GM19035 (cell line): ENCODE data around the gene RAPGEF1.
A peak's percentile ranks its signal among the peaks of the same experiment; 100 is the strongest.
"Not testable (repeated sequence)": the region's sequence is repeated elsewhere in the genome, so short reads cannot be mapped to it uniquely, and the experiment has no call there.

Source experiments
- ATAC-seq: cut with Tn5 transposase; IDR thresholded peaks from one replicate; pipeline ENCODE4 v1.9.1; 2021; ENCODE audit not compliant: unreplicated experiment

Gene RAPGEF1

DNA sequence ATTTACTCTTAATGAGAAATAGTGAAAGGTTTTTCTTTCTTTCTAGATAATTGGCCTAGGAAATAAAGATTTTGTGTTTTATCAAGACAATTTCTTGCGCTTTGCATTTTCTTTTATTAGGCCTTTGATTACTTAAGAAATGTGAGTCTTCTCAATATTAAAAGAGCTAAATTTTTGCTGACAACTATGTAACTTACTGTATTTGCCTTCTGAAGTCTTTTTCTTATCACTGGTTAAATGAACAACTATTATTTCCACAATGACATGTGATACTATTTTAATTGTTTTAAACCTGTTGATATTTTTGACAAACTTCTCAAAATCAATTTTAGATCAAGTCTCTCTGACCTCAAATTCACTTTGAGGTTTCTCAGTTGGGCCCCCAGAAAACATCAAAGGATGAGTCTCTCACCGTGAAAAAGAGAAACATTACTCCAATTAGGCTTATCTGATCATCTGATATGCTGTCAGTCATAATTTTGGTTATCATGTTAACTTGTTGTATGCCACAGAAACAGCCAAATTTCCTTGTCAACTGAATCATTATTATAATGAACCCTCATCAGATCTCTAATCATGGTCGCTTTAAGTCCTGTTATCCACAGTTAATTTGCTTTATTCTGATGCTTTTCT lies 48.8 kb downstream of the RAPGEF1 start:
- ATAC-seq: no peak

DNA sequence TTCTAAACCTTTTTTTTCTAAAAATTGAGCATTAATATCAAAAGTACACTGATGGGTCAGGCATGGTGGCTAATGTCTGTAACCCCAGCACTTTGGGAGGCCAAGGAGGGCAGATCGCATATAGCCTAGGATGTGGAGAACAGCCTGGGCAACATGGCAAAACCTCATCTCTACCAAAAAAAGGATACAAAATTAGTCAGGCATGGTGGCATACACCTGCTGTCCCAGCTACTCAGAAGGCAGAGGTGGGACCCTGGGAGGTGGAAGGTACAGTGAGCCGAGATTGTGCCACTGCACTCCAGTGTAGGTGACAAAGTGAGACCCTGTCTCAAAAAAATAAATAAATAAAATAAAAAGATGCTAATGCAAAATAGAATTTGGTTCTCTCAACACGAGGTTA lies 49.4 kb downstream of the RAPGEF1 start:
- ATAC-seq: no peak

DNA sequence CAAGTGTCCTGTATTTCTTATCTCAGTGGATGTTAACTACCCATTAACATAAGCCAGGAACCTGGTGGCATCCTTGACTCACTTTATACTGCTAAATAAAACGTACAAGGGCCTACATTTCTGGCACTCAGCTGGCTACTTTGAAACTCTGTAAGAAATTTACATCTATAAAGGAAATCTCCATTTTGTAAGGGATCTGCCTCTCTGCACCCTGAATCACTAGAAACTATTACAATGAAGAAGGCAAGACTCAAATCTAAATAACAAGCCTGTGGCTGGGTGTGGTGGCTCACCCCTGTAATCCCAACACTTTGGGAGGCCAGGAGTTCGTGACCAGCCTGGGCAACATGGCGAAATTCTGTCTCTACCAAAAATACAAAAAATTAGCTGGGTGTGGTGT lies 51.5 kb downstream of the RAPGEF1 start:
- no peak for ATAC-seq

DNA sequence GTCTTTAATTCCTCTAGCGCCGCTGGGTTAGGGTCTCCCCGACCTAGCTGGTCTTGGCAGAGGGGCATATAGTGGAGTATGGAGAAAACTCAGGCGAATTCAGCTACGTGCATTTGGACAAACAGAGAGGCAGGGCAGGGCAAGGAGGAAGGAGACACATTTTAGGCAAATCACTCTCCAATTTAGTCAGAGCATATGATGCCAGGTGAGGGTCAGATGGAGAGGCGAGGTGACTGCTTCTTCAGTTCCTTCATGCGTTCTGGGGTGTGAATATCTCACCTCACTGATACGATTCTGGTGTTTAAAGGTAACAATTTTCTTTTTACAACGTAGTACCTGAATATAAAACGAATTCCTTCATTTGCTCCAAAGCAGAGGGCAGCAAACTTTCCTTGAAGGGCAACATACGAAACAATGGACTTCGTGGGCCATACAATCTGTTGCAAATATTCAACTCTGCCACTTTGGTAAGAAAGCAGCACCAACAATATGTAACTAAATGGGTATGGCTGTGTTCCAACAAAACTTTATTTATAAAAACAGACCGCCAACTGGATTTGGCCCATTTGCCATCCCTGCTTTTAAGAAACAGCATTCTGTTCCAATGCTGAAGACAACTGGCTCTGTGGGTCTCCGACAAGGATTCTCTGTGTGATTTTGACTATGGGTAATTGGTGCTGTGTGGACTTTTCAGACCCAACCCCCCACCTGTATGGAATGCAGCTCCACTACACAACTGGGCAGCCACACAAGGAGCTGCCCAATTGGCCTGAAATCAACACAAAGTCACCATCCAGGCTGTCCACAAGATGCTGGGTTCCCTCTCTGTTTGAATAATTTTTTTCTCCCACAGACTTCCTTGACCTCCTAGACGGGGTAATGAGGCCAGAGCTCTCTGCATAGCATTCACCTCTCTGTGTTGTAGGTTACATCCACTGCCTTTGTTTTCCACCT lies 53.8 kb downstream of the RAPGEF1 start:
- no peak for ATAC-seq

DNA sequence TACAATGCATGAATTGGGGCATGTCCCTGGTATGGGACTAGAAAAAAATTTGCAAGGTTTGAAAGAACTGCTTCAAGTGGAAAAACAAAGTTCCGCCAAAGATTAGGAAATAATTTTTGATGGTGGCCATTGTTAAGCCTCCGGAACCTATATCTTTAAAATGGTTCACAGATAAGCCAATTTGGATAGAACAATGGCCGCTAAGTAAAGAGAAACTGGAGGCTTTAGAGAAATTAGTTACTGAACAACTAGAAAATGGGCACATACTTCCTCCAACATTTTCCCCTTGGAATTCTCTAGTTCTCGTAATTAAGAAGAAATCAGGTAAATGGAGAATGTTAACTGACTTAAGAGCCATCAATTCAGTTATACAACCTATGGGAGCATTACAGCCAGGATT lies 56.8 kb downstream of the RAPGEF1 start:
- not testable (repeated sequence) for ATAC-seq

DNA sequence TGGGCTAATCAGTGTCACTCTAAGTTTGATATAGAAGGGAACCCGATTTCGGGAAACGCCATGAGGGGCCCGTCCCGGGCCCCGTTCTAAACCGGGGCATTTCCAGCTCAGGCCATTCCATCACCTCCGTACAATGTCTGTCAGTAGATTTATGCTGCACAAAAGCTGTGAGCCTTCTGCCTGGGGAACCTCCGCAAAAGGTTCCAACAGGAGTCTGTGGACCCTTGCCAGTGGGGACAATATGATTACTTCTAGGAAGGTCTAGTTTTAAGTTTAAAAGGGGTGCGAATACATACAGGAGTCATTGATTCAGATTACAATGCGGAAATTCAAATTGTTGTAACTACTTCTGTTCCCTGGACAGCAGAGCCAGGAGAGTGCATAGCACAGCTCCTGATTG lies 57.6 kb downstream of the RAPGEF1 start:
- ATAC-seq: no peak

DNA sequence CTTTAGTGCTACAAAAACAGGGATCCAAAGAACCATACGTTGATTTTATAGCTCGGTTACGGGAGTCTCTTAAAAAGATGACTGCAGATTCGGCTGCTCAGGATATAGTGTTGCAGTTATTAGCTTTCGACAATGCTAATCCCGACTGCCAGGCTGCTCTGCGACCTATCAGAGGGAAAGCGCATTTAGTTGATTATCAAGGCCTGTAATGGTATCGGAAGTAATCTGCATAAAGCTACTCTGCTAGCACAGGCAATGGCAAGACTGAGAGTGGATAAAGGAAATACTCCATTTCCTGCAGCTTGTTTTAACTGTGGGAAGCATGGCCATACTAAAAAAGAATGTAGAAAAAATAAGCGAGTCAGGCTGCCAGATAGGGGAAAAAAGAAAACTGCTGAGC lies 58.0 kb downstream of the RAPGEF1 start:
- not testable (repeated sequence) for ATAC-seq

DNA sequence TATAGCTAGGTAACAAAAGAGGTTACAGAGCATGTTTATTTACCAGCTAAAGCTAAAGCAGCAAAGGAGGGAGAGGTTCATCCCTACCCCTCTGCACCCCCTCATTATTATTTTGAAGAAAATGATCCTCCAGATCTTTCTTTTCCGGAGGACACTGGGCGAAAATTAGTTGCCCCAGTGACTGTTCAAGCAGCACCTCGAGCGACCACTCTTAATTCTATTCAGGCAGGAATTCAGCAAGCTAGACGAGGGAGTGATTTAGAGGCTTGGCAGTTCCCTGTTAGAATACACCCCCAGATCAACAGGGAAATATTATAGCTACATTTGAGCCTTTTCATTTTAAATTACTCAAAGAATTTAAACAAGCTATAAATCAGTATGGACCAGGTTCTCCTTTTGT lies 58.8 kb downstream of the RAPGEF1 start:
- ATAC-seq: not testable (repeated sequence)

DNA sequence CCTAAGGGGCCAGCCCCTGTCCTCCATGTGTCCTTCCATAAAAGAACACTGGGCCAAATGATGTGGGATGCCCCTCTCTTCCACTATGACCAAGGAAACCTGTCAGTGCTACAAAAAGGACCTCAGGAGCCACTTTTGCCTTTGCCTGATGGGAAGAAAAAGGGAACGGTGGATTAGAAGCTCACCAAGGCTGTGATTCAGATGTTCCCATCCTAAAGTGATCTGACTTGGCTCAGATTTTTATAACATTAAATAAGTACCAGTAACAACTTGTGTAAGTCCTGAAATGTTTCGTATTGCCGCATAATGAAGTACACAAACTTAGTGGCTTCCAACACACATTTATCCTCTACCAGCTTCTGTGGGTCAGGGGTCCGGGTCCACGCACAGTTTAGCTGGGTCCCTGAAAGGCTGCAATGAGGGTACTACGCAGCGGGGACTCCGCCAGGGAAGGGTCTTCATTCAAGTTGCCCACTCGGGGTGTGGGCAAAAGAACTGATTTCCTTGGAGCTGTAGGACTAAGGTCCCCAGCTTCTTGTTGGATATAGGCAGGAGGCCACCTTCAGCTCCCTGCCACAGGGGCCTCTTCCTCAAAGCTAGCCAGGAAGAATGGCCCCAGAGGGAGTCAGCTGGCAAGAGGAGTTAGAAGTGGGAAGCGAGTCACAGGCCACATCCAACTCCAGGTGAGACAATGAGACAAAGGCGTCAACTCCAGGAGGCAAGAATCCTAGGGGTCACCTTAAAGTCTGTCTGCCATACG lies 60.4 kb downstream of the RAPGEF1 start:
- no peak for ATAC-seq

DNA sequence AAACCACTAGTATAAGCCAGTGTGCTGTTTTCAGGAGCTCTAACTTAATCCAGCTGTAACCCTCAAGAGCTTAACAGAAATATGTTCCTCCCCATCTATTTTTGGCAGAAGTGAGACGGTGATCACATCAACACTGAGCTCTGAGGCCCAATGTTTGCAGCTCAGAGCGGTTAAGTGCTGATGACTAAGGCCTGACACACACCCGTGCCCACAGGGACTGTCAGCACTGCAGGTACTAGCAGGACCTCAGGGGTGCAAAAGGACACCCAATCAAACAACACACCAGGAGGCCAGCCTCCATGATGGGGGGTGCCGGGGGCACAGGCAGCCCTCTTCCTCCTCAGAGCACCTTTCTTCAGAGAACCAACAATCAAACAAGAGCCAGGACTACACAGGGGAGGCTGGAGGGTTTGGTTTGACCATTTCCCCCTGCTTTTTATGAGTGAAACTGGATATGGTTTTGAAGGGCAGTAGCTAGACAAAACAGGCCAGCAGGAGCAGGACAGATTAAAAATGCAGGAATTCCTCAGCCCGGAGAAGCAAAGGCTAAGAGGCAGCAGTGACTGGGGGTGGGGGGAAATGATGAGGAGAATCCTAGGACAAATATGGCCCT lies 61.3 kb downstream of the RAPGEF1 start:
- peak; percentile 69 for ATAC-seq

DNA sequence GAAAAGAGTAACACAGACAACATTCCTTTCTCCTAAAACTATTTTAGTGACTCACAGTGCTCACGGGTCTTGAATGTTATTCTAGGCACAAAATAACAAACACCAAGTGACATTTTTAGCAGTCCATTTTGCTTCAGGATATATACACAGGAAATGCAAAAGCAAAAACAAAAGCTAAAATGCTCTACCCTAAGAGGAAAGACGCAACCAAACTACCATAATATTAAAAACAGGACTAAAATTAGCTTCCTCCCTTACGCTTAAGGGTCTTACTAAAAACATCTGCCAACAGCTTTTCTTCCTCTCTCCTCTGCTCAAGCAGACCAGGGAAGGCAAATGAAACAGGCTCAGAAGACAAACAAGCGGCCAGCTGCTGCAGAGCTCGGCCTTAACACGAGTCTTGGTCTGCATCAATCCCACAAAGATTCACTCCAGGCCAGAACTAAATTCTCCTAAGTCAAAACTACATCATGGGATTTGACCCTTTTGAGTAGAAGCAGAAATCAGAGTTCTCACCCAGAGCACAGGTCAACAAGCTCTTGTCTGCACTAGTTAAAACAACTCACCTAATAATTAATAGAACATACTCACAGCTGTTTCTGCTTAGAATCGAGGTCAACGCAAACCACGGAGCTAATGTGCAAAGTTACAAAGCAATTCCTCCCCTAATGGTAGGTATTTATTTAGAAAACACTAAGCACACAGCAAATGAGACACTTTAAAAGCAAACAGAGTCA lies 62.3 kb downstream of the RAPGEF1 start:
- no peak for ATAC-seq

DNA sequence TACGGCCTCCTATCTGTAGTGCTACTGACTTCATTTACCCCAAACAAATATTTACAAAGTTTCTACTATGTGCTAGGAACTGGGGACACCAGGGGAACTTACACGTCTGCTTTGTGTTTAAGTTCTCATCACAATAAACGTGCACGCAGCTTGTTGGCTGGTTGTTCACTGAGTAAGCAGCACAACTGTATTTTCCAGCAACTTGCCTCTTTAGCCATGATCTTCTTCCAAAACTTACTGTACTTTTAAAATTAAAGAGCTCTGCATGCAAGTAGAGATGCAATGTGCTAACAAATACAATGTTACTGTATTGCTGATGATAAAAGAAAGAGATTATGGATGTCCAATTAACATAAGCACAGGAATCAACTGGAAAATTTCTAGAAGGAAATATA lies 62.8 kb downstream of the RAPGEF1 start:
- ATAC-seq: no peak

DNA sequence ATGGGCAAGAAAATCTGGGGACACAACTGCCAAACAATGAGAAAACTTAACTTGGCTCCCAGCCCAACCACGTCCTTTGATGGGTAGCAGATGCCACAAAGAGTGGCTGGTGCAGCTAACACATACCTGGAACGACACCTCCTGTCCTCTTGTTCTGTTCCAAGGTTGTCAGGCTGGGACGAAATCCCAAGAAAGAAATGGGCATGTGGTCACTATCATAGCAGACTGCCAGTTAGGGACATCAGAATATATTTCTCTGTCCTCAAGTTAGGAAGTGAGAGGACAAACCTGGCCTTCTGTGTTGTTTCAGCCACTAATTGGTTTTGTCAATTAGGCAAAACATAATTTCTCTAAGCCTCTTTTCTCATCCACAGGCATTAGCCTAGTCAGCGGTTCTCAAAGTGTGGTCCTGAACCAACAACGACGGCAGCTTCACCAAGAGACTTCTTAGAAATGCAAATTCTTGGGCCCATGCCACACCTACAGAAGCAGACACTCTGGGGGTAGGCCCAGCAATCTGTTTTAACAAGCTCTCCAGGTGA lies 63.4 kb downstream of the RAPGEF1 start:
- ATAC-seq: no peak

DNA sequence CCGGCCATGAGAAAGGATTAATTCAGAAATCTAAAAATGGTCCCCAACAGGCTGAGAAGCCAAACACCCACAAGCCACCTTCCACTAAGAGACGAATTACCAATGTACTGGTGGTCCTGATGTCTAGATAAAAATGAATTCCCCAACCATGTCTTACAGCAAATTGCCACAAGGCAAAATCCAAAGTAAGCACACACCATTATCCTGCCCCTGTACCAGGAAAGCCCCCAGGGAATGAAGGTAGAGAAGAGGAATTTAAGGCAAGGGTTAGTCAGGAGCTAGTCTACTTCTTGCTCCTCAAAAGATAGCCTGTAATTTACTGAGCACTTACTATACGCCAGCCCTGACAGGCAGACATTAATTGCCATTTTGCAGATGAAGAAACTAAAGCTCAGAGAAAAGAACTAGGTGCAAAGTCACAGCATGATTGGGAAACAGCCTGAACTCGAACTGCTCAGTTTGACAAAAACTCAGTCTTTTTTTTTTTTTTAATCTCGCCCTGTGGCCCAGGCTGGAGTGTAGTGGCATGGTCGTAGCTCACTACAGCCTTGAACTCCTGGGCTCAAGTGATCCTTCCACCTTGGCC lies 64.3 kb downstream of the RAPGEF1 start:
- ATAC-seq: no peak

DNA sequence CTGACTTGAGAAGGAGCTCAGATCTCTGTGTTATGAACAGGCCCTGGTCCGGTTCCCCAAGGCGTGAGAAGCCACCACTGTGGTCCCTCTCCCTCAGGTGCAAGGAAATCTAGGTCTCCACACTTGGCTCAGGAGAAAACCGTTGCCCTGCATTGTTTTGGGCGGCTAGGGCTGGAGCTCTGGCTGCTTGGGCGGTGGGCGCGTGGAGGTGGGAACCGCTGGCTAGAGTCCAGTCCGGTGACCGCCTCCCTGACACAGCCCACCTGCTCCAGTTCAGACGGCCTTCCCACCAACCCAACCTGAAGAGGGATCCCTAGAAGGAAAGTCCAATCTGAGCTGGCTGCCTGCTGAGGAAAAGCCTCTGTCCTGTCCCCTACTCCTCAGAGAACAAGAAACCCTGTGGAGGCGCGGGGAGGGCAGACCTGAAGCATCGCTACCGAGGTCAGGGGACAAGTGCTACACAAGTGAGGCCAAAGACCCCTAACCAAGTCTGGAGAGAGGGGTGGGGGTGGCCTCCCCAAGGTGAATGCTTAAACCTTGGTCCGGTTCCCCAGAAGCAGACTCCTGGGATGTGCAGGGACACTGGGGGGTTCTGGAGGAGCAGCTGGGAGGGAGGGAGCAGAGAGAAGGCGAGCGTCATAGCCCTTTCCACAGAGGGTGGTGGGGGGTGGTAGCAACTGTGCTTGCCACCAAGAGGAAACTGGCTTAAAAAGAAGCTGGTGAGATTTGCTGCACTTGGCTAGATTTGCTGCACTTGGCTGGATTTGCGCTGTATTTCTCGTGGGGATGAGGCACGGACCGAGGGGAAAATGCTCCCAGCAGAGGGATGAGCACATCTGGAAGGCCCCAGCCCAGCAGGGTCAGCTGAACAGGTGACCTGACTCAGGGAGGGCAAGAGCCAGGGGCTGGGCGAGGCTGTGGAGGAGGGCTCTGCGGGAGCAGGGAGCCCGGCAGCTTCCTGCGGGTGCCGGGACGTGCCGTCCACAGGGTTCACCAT lies 65.2 kb downstream of the RAPGEF1 start:
- ATAC-seq: no peak

DNA sequence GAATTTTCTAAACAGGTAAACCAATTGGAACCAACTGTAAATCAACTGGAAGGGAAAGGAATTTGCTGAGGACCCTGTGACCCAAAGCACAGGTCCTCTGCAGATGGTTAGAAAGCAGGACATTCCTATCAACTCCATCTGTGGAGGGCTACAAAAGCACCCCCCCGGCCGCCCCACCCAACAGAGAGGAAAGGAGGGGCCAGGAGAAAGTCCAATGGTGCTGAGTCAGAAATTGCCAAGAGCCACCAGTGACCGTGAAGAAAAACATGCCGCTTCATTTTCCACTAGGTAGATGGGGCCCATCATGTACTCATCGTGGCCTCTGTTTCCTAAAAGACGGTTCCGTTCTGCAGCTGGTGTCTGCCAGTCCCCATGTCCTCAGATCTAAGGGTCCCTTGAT lies 66.3 kb downstream of the RAPGEF1 start:
- ATAC-seq: no peak

DNA sequence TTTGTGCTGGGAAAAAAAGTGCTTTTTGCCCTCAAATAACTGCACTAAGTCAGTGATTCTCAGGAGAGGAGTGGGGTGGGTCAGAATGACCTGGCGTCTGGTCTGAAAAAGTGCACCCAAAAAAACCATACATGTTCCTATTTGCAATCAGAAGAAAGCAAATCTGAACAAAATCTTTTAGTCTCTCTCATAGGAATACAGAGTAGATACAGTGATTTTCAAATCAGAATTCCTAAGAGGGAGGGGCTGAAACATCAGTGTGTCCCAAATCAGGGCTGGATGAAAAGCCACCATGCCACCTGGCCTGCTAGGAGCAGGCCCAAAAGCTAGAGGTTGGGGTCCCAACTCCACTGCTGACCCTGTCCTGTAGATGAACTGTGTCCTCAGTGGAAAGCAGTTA lies 66.8 kb downstream of the RAPGEF1 start:
- no peak for ATAC-seq

DNA sequence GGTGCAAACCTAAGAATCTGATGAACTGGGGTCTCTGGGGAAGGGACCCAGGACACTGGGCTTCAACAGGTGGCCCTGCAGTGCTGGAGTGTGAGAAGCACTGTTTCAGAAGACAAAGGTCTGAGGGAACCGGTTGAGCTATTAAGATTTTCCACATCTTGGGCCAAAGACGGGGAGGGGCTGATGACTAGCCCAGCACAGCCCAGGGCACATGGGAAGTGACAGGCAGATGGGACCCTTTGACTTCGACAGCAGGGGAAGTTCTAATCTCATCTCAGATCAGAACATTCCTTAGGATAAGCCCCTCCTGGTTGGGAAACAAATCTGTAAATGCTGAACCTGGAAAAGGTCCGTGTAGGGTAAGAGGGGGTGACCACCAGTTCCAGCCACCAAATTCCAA lies 67.4 kb downstream of the RAPGEF1 start:
- no peak for ATAC-seq

DNA sequence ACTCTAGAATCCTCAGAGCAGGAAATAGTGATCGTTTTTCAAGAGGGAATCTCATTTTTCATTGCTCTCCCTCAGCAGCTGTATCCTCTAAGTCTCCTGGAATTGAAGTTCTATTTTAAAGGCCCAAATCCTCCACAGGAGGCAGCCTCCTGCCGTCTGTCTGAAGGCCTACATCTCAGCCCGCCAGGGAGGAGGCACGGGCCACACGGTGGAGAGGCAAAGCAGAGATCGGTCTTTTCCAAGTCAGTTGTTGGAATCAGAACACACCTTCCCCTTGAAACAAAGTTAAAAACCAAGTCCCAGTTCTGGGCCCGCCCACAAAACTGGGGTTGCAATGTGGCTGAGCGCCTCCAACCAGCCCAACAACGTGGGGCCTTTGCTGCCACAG lies 68.7 kb downstream of the RAPGEF1 start:
- ATAC-seq: no peak
